GM19324 (cell line): ENCODE results near the gene CRYBB3.
"Not testable (repeated sequence)": the region's sequence is repeated elsewhere in the genome, so short reads cannot be mapped to it uniquely, and the experiment has no call there.

Experiments used
- ATAC-seq: cut with Tn5 transposase; IDR thresholded peaks from one replicate; pipeline ENCODE4 v1.9.1; 2021; ENCODE audit warnings: mild to moderate bottlenecking, moderate library complexity; ENCODE audit not compliant: unreplicated experiment, low FRiP score

CRYBB3 gene

DNA sequence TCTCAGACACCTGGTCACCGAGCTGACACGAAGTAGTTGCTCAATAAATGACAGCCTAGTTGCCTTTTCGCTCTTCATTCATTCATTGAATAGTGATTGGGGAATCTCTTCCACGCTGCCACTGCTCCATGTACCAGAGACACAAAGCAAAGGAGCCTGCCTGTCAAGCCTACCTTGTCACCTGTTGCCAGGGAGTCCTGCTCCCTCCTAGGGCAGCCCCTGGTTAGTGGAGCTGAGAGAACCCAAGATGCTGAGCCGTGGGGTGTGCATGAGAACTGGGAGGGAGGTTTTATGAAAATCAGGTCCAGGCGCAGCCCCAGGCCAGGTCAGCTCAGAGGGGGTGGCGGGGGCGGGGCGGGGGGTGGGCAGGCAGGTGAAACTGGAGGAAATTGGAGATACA is 38.4 kb downstream of the CRYBB3 start:
- ATAC-seq: not testable (repeated sequence)

DNA sequence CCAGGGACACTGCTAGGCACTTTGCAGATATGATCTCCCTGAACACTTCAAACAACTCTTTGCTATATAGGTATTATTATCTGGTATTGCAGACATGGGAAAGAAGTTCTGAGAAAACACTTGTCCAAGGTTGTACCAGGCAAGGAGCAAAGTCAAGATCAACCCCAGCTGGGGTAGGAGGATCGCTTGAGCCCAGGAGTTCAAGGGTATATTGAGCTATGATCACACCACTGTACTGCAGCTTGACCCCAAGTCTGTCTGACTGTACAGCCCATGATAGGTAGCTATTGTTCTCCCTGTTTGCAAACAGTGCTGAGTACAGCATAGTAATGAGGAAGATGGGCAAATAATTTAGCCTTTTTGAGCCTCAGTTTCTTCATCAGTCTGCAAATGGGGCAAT is 55.5 kb downstream of the CRYBB3 start:
- not testable (repeated sequence) for ATAC-seq
